ENCODE measurements around the gene NRN1.
"Not testable (repeated sequence)": the region's sequence is repeated elsewhere in the genome, so short reads cannot be mapped to it uniquely, and the experiment has no call there.

The NRN1 gene

GRCh38 chr6:5981126-5982026, 25.3 kb downstream of the NRN1 start:
- no peak for DNase-seq

GRCh38 chr6:5979650-5980420, 26.9 kb downstream of the NRN1 start:
- no peak for DNase-seq

GRCh38 chr6:5976811-5977210, 29.9 kb downstream of the NRN1 start:
- DNase-seq, result no peak

GRCh38 chr6:5968817-5969734, 37.6 kb downstream of the NRN1 start:
- DNase-seq, result no peak

GRCh38 chr6:5968036-5968435, 38.7 kb downstream of the NRN1 start:
- DNase-seq, result not testable (repeated sequence)

- no peak for DNase-seq
Observed at GRCh38 chr6:5967594-5967993, 39.1 kb downstream of the NRN1 start.

GRCh38 chr6:5962794-5963193, 43.9 kb downstream of the NRN1 start:
- DNase-seq, result no peak

GRCh38 chr6:5961836-5962235, 44.9 kb downstream of the NRN1 start:
- DNase-seq, result no peak

- no peak for DNase-seq
Observed at GRCh38 chr6:5960456-5960855, 46.3 kb downstream of the NRN1 start.

- no peak for DNase-seq
Observed at GRCh38 chr6:5958921-5959320, 47.8 kb downstream of the NRN1 start.

GRCh38 chr6:5956939-5957338, 49.8 kb downstream of the NRN1 start:
- DNase-seq, result no peak

- no peak for DNase-seq
Observed at GRCh38 chr6:5950361-5950785, 56.4 kb downstream of the NRN1 start.
